Stimulated activated CD8-positive, alpha-beta memory T cell treated with anti-CD3 and anti-CD28 coated beads, Interleukin-4, amount 100 ng/mL, for 4 hours (primary cell): Measurements from ENCODE around the gene LRRC52.
A peak's percentile ranks its signal among the peaks of the same experiment; 100 is the strongest.
"Not testable (repeated sequence)": the region's sequence is repeated elsewhere in the genome, so short reads cannot be mapped to it uniquely, and the experiment has no call there.

Experiments used
- DNase-seq, 2 donors: peaks; one replicate each; pipeline ENCODE4 v3.0.0-alpha.2; 2020; ENCODE audit warnings: low read depth in 2 of 2, low spot score in 1 of 2

Gene LRRC52

GRCh38 chr1:165580931-165581871, 37.4 kb downstream of the LRRC52 start:
- DNase-seq = no peak

- DNase-seq = no peak
These were observed 38.1 kb downstream of the LRRC52 start for GRCh38 chr1:165581926-165582325.

GRCh38 chr1:165586398-165586797, 42.6 kb downstream of the LRRC52 start:
- no peak for DNase-seq

- DNase-seq = not testable (repeated sequence)
These were observed 47.6 kb downstream of the LRRC52 start for GRCh38 chr1:165591391-165591790.

GRCh38 chr1:165592945-165593823, 49.4 kb downstream of the LRRC52 start:
- peak; percentile 39 to 73 for DNase-seq

- DNase-seq = no peak
These were observed 51.6 kb downstream of the LRRC52 start for GRCh38 chr1:165595246-165595938.

- DNase-seq = peak; percentile 82 to 93
These were observed 54.3 kb downstream of the LRRC52 start for GRCh38 chr1:165597883-165598675.

GRCh38 chr1:165598676-165599059, 54.9 kb downstream of the LRRC52 start:
- DNase-seq = no peak

- no peak for DNase-seq
These were observed 57.0 kb downstream of the LRRC52 start for GRCh38 chr1:165600793-165601192.

GRCh38 chr1:165603810-165604209, 60.0 kb downstream of the LRRC52 start:
- no peak for DNase-seq

- DNase-seq = no peak
These were observed 61.4 kb downstream of the LRRC52 start for GRCh38 chr1:165605246-165605645.

- DNase-seq = not testable (repeated sequence)
These were observed 62.9 kb downstream of the LRRC52 start for GRCh38 chr1:165606676-165607075.

GRCh38 chr1:165610866-165611265, 67.1 kb downstream of the LRRC52 start:
- no peak for DNase-seq

- DNase-seq = no peak
These were observed 68.3 kb downstream of the LRRC52 start for GRCh38 chr1:165612062-165612461.
